Activated T-helper 1 cell treated with anti-CD3 and anti-CD28 coated beads, Interleukin-2, amount 50 U/mL, for 16 hours (primary cell): ENCODE data around the gene ROPN1L.
"Not testable (repeated sequence)": the region's sequence is repeated elsewhere in the genome, so short reads cannot be mapped to it uniquely, and the experiment has no call there.

Experiments used
- DNase-seq, 2 donors: peaks; one replicate each; pipeline ENCODE4 v3.0.0-alpha.2; 2020; ENCODE audit warnings: low read depth in 1 of 2, low spot score in 1 of 2

Gene ROPN1L

GRCh38 chr5:10500669-10501068 lies 59.0 kb downstream of the ROPN1L start:
- no peak for DNase-seq

DNA sequence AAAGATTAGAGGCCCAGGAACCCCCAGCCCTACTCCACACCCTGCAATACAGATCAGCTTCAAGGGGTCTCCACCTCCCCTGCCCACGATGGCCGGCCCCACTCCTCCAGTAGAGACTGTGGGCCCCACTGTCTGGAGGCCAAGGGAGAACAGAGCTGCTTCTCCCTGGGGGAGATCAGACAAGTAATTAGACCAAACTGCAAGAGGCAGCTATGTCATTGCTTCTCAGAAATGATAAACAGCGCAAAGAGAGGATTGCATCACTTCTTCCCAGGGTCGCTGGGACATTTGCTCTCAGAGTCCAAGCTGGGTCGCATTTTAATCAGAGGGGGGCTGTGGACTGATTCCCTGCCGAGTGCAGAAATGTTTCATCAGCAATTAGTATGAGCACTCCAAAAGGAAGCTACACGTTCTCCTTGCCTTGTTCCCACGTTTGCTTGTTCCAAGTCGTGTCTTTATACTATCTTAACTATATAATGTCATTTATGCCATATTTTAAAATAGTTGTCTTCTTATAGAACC lies 59.9 kb downstream of the ROPN1L start:
- DNase-seq = no peak

- DNase-seq = no peak
Observed at GRCh38 chr5:10502130-10502529, 60.5 kb downstream of the ROPN1L start.

GRCh38 chr5:10502578-10502977 lies 60.9 kb downstream of the ROPN1L start:
- DNase-seq = no peak

- no peak for DNase-seq
Observed at GRCh38 chr5:10503321-10503720, 61.6 kb downstream of the ROPN1L start.

DNA sequence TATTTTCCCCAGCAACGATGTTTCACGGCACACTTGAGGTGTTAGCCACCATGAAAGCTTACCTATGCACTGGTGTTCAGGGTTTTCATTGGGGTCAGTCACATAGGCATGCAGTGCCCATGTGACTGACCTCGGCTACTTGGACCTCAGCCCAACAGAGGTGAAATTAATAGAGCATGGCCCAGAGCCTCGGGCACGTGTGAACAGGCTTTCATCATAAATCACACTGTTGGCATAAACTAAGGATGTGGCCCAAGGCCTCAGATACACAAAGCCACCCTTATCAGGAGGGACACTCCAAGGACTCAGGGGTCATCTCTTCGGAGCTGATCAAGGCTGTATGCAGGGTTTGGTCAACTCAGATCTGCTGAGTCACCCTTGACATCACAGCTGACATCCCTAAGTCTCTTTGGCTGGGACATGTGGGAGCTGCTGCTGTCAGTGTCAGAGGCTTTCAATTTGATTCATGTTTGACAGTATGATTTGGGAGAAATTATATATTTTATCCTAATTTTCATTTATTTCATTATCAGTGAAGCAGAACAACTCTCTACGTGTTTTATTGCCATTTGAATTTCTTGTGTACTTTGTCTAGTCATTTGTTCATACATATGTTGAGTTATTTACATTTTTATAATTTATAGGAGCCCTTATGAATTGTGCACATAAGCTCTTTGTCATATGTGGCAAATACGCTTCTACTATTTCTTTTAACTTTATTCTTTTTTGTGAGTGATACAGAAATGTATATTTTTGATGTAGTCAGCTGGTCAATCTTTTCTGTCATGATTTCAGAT lies 62.5 kb downstream of the ROPN1L start:
- DNase-seq = no peak

GRCh38 chr5:10505517-10506095 lies 63.9 kb downstream of the ROPN1L start:
- DNase-seq = no peak

DNA sequence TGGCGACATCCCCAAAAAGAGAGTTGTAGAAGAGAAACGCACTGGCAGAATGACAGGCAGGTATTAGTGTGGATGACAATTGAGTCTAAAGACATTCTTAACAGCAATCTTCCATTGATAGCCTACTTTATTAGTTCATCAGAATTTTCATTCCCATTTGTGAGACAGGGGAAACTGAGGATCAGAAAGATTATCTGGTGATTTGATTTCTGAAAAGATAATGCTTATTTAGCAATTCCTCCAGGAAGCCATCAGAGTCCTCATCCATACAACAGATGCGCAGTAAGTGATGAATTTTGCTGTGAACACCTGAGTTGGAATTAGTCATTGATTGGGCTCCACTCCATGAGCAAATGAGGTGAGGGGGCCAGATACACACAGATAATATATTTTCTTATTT lies 64.9 kb downstream of the ROPN1L start:
- DNase-seq = no peak

DNA sequence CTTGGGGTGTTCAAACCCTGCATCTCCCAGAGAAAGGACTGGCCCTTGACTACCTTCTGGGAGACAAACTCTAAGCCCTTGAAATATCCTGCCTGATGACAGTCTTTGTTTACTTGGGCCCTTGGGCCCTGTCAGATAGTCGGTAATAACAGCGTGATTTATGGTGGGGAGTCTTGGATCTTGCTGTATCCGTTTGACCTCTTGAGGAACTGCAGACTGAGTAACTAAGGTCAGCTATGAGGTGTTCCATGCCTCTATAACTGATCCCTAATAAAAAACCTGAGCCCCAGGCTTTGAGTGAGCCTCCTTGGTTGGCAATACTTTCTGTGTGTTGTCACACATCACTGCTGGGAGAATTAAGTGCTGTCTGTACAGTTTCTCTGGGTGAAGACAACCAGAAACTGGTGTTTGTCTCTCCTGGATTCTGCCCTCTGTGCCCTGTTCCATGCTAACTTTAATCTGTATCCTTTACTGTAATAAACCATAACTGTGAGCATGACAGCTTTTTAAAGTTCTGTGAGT lies 66.0 kb downstream of the ROPN1L start:
- DNase-seq = no peak

DNA sequence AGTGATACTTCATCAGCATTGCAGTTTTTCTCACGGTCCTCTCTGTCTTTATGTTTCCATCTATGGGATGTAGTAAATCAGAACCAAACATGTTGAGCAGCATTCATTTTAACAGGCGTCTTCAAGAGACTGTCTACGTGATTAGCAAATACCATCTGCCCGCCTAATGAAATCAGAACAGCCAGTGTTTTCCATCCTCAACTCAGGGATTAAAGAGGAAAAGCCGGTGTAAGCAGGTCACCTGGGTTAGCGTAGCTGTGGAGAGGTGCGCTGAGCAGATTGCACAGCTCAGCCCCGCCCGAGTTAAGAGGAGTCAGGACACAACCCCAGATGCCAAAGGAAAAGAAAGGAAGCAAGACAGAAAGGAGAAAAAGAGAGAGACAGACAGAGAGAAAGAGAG lies 67.9 kb downstream of the ROPN1L start:
- no peak for DNase-seq

- no peak for DNase-seq
Observed at GRCh38 chr5:10511741-10512640, 70.3 kb downstream of the ROPN1L start.

DNA sequence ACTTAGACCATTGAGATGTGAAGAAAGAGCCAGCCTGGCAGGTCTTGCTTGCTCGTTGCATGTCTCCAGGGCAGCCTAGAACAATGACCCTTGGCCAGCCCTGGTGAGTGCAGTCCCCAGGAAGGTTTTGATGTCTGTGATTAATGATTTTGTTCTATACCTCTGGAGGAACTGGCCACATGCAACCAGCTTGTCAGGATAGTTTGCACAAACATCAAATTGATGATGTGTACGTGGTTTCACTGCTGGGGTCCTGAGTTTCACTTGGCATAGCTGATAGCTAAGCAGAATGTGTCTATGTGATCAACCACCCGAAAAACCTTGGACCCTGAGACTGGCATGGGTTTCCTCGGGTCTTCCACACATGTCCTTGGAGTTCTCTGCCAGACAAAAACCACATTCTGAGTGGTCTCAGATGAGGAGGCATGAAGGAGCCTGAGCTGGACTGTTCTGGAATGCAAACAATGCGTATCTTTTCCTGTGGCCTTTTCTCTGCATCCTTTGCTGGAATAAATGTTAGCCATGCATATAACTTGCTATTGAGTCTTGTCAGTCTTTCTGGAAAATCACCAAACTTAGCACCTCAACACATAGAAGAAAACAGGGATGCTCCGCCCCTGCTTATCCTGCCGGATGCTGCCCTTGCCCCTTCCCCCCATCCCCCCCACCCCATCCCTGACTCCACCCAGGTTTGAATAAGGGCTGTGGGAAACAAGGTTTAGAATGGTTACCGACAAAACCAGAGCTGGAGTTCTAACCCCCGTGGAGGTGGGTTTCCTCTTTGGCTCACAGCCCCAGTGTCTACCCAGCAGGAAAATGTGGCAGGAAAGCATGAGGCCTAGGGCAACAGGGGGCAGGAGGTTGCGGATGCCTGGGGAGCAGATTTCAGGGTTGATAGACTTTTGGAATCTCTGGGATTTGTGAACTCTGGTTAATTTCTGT lies 72.1 kb downstream of the ROPN1L start:
- no peak for DNase-seq

- DNase-seq = not testable (repeated sequence)
Observed at GRCh38 chr5:10514572-10514971, 72.9 kb downstream of the ROPN1L start.
